Sigmoid colon (tissue), 7 donors: ENCODE results near the gene CACNG7. TPM values are rescaled to one million over a fixed set of nuclear protein-coding genes. Genes with fewer than 3 reads are reported as not detected.
A peak's percentile ranks its signal among the peaks of the same experiment; 100 is the strongest.

ENCODE experiments used
- DNase-seq: peaks from one replicate; pipeline ENCODE4 v3.0.0-alpha.2; 2019
- H3K27ac ChIP-seq, 4 donors: fragments of 200-600 bp; sonication (generic); one replicate each; pipeline ENCODE4 v1.5.1; 2016 to 2019; ENCODE audit warnings: mild to moderate bottlenecking in 1 of 4
- H3K27me3 ChIP-seq, 3 donors: fragments of 200-600 bp; sonication (generic); one replicate each; pipeline ENCODE4 v1.5.1; 2019; ENCODE audit warnings: mild to moderate bottlenecking in 1 of 3
- H3K36me3 ChIP-seq, 4 donors: fragments of 200-600 bp; sonication (generic); one replicate each; pipeline ENCODE4 v1.5.1; 2016 to 2019
- H3K4me1 ChIP-seq, 4 donors: fragments of 200-600 bp; sonication (generic); one replicate each; pipeline ENCODE4 v1.5.1; 2017 to 2019
- H3K4me3 ChIP-seq, 4 donors: fragments of 200-600 bp; sonication (generic); one replicate each; pipeline ENCODE4 v1.5.1; 2017 to 2019; ENCODE audit warnings: mild to moderate bottlenecking in 2 of 4, moderate library complexity in 1 of 4
- H3K9me3 ChIP-seq, 4 donors: fragments of 200-600 bp in 3 of 4; sonication (generic) in 3 of 4; one replicate each; pipeline versions ENCODE4 v1.5.1 to v1.6.1; 2013 to 2019
- EP300 ChIP-seq, 4 donors: sonication (generic); formaldehyde crosslinking; IDR thresholded peaks; one replicate each; pipeline ENCODE4 v1.6.1; 2017; ENCODE audit warnings: antibody characterized with exemption in 4 of 4
- POLR2A ChIP-seq, 2 donors: fragments of 450-650 bp; IDR thresholded peaks; one replicate each; pipeline ENCODE4 v1.6.1; 2016; ENCODE audit warnings: antibody characterized with exemption in 2 of 2, mild to moderate bottlenecking in 2 of 2, moderate library complexity in 2 of 2
- POLR2AphosphoS5 ChIP-seq, 4 donors: sonication (generic); formaldehyde crosslinking; IDR thresholded peaks; one replicate each; pipeline ENCODE4 v1.6.1; 2017; ENCODE audit warnings: antibody characterized with exemption in 4 of 4
- WGBS, 2 donors: extraction: QIAGEN DNeasy Blood & Tissue Kit; methylation state at CpG; one replicate each; pipeline ENCODE4 v1.1.7; 2013; 5-methylcytosine and 5-hydroxymethylcytosine counted together
- intact Hi-C: fragments of 100-400 bp; cut with DNase I; formaldehyde crosslinking; loops from one replicate; pipeline ENCODE4 v1.15.1; 2023
- polyA plus RNA-seq, 3 donors: library from polyadenylated mRNA; stranded (reverse); fragments of 200-250 nt; gene quantifications; one replicate each; pipeline ENCODE4 v1.2.3, GENCODE V29; 2013
- total RNA-seq, 4 donors: library from RNA; depleted of rRNA; stranded (reverse); fragments of >200 nt; gene quantifications; one replicate each; pipeline ENCODE4 v1.1.0, GENCODE V29; 2016
- TF ChIP-seq, protein P1 (sequence below), 4 experiments: fragments of 450-650 bp in 3 of 4; fragments of 200-600 bp in 1 of 4; IDR thresholded peaks; one replicate each; pipeline ENCODE4 v1.5.1; 2016 to 2019; ENCODE audit warnings: antibody characterized with exemption in 4 of 4, mild to moderate bottlenecking in 3 of 4, moderate library complexity in 2 of 4
- donor health status: healthy with polysubstance abuse.
- donor health status: Bipolar disorder and iron deficiency.
- donor health status: healthy.

CACNG7 gene
- total and polyA plus RNA-seq, 7 donors = 0.20 TPM; not detected in 6

DNA sequence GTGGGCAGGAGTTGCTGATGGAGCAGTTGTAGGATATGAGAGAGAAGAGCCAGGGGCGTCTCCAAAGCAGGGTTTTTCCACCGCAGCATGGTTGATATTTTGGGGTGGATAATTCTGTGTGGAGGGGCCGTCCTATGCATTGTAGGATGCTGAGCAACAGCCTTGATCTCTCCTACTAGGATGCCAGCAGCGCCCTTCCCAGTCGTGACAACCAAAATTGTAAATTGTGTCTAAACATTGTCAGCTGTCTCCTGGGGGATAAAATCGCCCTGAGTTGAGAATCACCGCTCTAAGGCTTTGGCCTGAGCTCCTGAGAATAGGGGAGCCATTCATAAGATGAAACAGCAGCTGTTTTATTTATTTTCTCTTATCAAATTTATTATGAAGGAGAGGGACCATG is 57.9 kb downstream of the CACNG7 start:
- no peak overlapping the region for H3K4me3 ChIP-seq
- peaks cover 12 to 73% (median 23%) of the 10 kb centered on the region in 3 donors for H3K27me3 ChIP-seq
- 62 to 69% methylated on average over 7 of the region's 7 CpGs for WGBS, 2 donors
- TF ChIP-seq EP300 (IDR thresholded peaks at IDR 0.05) (no peak), POLR2A (IDR thresholded peaks at IDR 0.05) (no peak), POLR2AphosphoS5 (IDR thresholded peaks at IDR 0.05) (no peak)
- TF ChIP-seq, protein P1, sequence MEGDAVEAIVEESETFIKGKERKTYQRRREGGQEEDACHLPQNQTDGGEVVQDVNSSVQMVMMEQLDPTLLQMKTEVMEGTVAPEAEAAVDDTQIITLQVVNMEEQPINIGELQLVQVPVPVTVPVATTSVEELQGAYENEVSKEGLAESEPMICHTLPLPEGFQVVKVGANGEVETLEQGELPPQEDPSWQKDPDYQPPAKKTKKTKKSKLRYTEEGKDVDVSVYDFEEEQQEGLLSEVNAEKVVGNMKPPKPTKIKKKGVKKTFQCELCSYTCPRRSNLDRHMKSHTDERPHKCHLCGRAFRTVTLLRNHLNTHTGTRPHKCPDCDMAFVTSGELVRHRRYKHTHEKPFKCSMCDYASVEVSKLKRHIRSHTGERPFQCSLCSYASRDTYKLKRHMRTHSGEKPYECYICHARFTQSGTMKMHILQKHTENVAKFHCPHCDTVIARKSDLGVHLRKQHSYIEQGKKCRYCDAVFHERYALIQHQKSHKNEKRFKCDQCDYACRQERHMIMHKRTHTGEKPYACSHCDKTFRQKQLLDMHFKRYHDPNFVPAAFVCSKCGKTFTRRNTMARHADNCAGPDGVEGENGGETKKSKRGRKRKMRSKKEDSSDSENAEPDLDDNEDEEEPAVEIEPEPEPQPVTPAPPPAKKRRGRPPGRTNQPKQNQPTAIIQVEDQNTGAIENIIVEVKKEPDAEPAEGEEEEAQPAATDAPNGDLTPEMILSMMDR (IDR thresholded peaks at IDR 0.05) = no peak
- H3K36me3 ChIP-seq = no peaks in the 10 kb centered on the region
- no peak for DNase-seq
- no peaks in the 10 kb centered on the region for H3K9me3 ChIP-seq
- H3K27ac ChIP-seq = no peak overlapping the region
- intact Hi-C loops = no loop called here
- H3K4me1 ChIP-seq = no peaks in the 10 kb centered on the region

- H3K4me1 ChIP-seq = no peaks in the 10 kb centered on the region
- intact Hi-C loops = no loop called here
- DNase-seq = no peak
- no peak overlapping the region for H3K27ac ChIP-seq
- no peaks in the 10 kb centered on the region for H3K36me3 ChIP-seq
- H3K4me3 ChIP-seq = no peak overlapping the region
- no peak for TF ChIP-seq EP300 (IDR thresholded peaks at IDR 0.05)
- TF ChIP-seq POLR2A (IDR thresholded peaks at IDR 0.05) = no peak
- TF ChIP-seq, protein P1 (IDR thresholded peaks at IDR 0.05) = no peak
- no peak for TF ChIP-seq POLR2AphosphoS5 (IDR thresholded peaks at IDR 0.05)
- 89 to 92% methylated on average over 6 of the region's 6 CpGs for WGBS, 2 donors
- peaks cover 0 to 51% (median 9%) of the 10 kb centered on the region in 3 donors for H3K27me3 ChIP-seq
- no peaks in the 10 kb centered on the region for H3K9me3 ChIP-seq
Observed at GRCh38 chr19:53969366-53969765, 60.3 kb downstream of the CACNG7 start.

- TF ChIP-seq POLR2AphosphoS5 (IDR thresholded peaks at IDR 0.05) (no peak), EP300 (IDR thresholded peaks at IDR 0.05) (no peak), POLR2A (IDR thresholded peaks at IDR 0.05) (no peak)
- TF ChIP-seq, protein P1 (IDR thresholded peaks at IDR 0.05) = no peak
- Histone ChIP-seq H3K4me1 (no peaks in the 10 kb centered on the region), H3K27ac (no peak overlapping the region), H3K27me3 (peaks cover 0 to 48% (median 11%) of the 10 kb centered on the region in 3 donors), H3K4me3 (no peak overlapping the region), H3K36me3 (no peaks in the 10 kb centered on the region), H3K9me3 (no peaks in the 10 kb centered on the region)
- DNase-seq = no peak
- intact Hi-C loops = no loop called here
- 42 to 65% methylated on average over 10 of the region's 10 CpGs for WGBS, 2 donors
Observed at GRCh38 chr19:53971673-53972072, 62.6 kb downstream of the CACNG7 start.

DNA sequence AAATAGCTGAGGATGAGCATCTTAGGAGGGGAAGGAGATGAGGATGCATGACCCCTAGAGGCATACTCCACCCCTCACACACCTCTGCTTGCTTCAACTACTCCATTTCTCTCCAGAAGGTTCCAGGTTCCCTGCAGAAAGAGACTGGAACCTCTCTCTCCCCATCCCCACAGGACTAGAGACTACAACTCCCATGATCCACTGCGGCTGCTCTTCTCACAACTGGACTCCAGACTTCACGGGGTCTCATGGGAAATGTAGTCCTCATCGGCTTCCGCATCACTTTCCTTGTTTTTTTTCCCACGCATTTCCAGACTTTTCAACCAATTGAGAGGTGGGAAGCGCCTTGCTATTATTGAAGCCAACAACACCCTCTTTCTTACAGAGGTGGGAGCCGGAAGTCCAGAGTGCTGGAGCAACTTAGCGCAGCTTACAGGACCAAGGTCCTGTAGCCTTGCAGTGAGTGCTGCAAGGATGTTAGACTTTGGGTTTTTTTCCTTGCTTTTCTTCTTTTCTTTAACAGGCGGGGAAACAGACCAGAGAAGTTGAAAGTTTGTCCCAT is 68.4 kb downstream of the CACNG7 start:
- intact Hi-C loops = loop anchor here (5.0 kb wide), 2 partner anchors 95 to 125 kb away; partner anchors contain the start of genes NDUFA3, OSCAR and PRKCG
- H3K36me3 ChIP-seq = no peaks in the 10 kb centered on the region
- H3K4me1 ChIP-seq = peaks cover 0 to 31% (median 24%) of the 10 kb centered on the region in 4 donors
- no peak for TF ChIP-seq EP300 (IDR thresholded peaks at IDR 0.05)
- no peak for TF ChIP-seq POLR2AphosphoS5 (IDR thresholded peaks at IDR 0.05)
- TF ChIP-seq, protein P1 (IDR thresholded peaks at IDR 0.05) = no peak
- TF ChIP-seq POLR2A (IDR thresholded peaks at IDR 0.05) = no peak
- no peak overlapping the region for H3K27ac ChIP-seq
- peak overlapping the region in 3 of 4 donors; percentile 13 to 38 (median 21) for H3K4me3 ChIP-seq
- WGBS, 2 donors = 6 to 12% methylated on average over 9 of the region's 9 CpGs
- no peaks in the 10 kb centered on the region for H3K9me3 ChIP-seq
- DNase-seq = peak; percentile 87
- peaks cover 36 to 77% (median 62%) of the 10 kb centered on the region in 3 donors for H3K27me3 ChIP-seq
